HCT116 (cell line): ENCODE measurements around the gene DEPDC5.

Experiments
- EZH2 ChIP-seq: fragments of 200-600 bp; sonication (generic); IDR thresholded peaks from 2 replicates; pipeline ENCODE4 v1.6.1; 2017; ENCODE audit warnings: antibody characterized with exemption, mixed run types
- EZH2phosphoT487 ChIP-seq: fragments of 200-600 bp; IDR thresholded peaks from 2 replicates; pipeline ENCODE4 v1.6.1; 2018; ENCODE audit warnings: antibody characterized with exemption, borderline replicate concordance
- JUND ChIP-seq: IDR thresholded peaks from 2 replicates; pipeline ENCODE4 v1.6.1; 2012
- POLR2A ChIP-seq: IDR thresholded peaks from 2 replicates; pipeline ENCODE4 v1.7.0; 2011; ENCODE audit warnings: borderline replicate concordance; ENCODE audit not compliant: insufficient read depth, insufficient read length; ENCODE audit errors: extremely low read depth
- POLR2AphosphoS5 ChIP-seq: IDR thresholded peaks from 2 replicates; pipeline ENCODE4 v1.6.1; 2011; ENCODE audit warnings: mild to moderate bottlenecking, low read depth, low read length, moderate library complexity
- SP1 ChIP-seq: IDR thresholded peaks from 2 replicates; pipeline ENCODE4 v1.6.1; 2012; ENCODE audit warnings: low read depth
- TCF7L2 ChIP-seq: IDR thresholded peaks from 2 replicates; pipeline ENCODE4 v1.7.0; 2011; ENCODE audit warnings: borderline replicate concordance, inconsistent platforms; ENCODE audit not compliant: insufficient read depth, insufficient read length; ENCODE audit errors: extremely low read depth
- YY1 ChIP-seq: IDR thresholded peaks from 2 replicates; pipeline ENCODE4 v1.6.1; 2011; ENCODE audit warnings: low read length, low read depth, moderate library complexity, mild to moderate bottlenecking; ENCODE audit not compliant: insufficient replicate concordance; ENCODE audit errors: extremely low read depth
- ZFX ChIP-seq: fragments of 450-650 bp; IDR thresholded peaks from 2 replicates; pipeline ENCODE4 v1.6.1; 2017
- TF ChIP-seq, protein P1 (sequence below), 3 experiments: fragments of 200-600 bp in 1 of 3; sonication (generic) in 1 of 3; IDR thresholded peaks in 2 of 3; conservative IDR thresholded peaks in 1 of 3; 2 replicates each; pipeline ENCODE4 v1.5.1; 2012 to 2017; ENCODE audit warnings: low read depth in 2 of 3, low read length in 2 of 3, antibody characterized with exemption in 1 of 3, borderline replicate concordance in 1 of 3, control low read depth in 1 of 3, mild to moderate bottlenecking in 1 of 3, mixed read lengths in 1 of 3, mixed run types in 1 of 3, moderate library complexity in 1 of 3; ENCODE audit not compliant: insufficient read depth in 1 of 3
- TF ChIP-seq, protein P2 (sequence below): IDR thresholded peaks from 2 replicates; pipeline ENCODE4 v1.6.1; 2011; ENCODE audit warnings: mild to moderate bottlenecking, low read length, moderate library complexity; ENCODE audit not compliant: insufficient replicate concordance; ENCODE audit errors: extremely low read depth
- TF ChIP-seq, protein P3 (sequence below): IDR thresholded peaks from 2 replicates; pipeline ENCODE4 v1.6.1; 2012
- TF ChIP-seq, protein P4 (sequence below): IDR thresholded peaks from 2 replicates; pipeline ENCODE4 v1.6.1; 2012; ENCODE audit warnings: low read depth

DNA sequence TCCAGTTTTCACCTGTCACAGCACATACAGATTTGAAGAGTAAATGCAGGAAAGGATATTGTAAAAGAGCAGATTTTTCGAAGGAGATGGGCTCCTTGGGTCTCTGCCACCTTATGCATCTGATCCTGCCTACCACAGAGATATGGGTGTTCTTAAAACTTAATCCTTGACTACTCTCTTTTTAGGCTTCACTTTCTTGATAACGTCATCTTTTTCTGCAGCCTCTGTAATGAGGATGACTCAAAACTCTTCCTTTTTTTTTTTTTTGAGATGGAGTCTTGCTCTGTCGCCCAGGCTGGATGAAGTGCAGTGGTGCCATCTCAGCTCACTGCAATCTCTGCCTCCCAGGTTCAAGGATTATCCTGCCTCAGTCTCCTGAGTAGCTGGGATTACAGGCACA is 11.7 kb upstream of the DEPDC5 start:
- TF ChIP-seq TCF7L2 (no peak), EZH2 (no peak), POLR2A (no peak), ZFX (no peak), POLR2AphosphoS5 (no peak), EZH2phosphoT487 (no peak), YY1 (no peak), JUND (no peak), SP1 (no peak)
- TF ChIP-seq, protein P1, sequence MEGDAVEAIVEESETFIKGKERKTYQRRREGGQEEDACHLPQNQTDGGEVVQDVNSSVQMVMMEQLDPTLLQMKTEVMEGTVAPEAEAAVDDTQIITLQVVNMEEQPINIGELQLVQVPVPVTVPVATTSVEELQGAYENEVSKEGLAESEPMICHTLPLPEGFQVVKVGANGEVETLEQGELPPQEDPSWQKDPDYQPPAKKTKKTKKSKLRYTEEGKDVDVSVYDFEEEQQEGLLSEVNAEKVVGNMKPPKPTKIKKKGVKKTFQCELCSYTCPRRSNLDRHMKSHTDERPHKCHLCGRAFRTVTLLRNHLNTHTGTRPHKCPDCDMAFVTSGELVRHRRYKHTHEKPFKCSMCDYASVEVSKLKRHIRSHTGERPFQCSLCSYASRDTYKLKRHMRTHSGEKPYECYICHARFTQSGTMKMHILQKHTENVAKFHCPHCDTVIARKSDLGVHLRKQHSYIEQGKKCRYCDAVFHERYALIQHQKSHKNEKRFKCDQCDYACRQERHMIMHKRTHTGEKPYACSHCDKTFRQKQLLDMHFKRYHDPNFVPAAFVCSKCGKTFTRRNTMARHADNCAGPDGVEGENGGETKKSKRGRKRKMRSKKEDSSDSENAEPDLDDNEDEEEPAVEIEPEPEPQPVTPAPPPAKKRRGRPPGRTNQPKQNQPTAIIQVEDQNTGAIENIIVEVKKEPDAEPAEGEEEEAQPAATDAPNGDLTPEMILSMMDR (IDR thresholded peaks at IDR 0.05 in 2 of 3, conservative IDR thresholded peaks at IDR 0.05 in 1 of 3; ENCODE audit: borderline replicate concordance in 1 of 3, insufficient read depth in 1 of 3, low read depth in 2 of 3, low read length in 2 of 3): no peak
- TF ChIP-seq, protein P2, sequence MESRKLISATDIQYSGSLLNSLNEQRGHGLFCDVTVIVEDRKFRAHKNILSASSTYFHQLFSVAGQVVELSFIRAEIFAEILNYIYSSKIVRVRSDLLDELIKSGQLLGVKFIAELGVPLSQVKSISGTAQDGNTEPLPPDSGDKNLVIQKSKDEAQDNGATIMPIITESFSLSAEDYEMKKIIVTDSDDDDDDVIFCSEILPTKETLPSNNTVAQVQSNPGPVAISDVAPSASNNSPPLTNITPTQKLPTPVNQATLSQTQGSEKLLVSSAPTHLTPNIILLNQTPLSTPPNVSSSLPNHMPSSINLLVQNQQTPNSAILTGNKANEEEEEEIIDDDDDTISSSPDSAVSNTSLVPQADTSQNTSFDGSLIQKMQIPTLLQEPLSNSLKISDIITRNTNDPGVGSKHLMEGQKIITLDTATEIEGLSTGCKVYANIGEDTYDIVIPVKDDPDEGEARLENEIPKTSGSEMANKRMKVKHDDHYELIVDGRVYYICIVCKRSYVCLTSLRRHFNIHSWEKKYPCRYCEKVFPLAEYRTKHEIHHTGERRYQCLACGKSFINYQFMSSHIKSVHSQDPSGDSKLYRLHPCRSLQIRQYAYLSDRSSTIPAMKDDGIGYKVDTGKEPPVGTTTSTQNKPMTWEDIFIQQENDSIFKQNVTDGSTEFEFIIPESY: no peak
- TF ChIP-seq, protein P3, sequence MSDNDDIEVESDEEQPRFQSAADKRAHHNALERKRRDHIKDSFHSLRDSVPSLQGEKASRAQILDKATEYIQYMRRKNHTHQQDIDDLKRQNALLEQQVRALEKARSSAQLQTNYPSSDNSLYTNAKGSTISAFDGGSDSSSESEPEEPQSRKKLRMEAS: no peak
- TF ChIP-seq, protein P4, sequence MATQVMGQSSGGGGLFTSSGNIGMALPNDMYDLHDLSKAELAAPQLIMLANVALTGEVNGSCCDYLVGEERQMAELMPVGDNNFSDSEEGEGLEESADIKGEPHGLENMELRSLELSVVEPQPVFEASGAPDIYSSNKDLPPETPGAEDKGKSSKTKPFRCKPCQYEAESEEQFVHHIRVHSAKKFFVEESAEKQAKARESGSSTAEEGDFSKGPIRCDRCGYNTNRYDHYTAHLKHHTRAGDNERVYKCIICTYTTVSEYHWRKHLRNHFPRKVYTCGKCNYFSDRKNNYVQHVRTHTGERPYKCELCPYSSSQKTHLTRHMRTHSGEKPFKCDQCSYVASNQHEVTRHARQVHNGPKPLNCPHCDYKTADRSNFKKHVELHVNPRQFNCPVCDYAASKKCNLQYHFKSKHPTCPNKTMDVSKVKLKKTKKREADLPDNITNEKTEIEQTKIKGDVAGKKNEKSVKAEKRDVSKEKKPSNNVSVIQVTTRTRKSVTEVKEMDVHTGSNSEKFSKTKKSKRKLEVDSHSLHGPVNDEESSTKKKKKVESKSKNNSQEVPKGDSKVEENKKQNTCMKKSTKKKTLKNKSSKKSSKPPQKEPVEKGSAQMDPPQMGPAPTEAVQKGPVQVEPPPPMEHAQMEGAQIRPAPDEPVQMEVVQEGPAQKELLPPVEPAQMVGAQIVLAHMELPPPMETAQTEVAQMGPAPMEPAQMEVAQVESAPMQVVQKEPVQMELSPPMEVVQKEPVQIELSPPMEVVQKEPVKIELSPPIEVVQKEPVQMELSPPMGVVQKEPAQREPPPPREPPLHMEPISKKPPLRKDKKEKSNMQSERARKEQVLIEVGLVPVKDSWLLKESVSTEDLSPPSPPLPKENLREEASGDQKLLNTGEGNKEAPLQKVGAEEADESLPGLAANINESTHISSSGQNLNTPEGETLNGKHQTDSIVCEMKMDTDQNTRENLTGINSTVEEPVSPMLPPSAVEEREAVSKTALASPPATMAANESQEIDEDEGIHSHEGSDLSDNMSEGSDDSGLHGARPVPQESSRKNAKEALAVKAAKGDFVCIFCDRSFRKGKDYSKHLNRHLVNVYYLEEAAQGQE: no peak
